Measurements from ENCODE around the gene LRRC15.

Gene LRRC15

DNA sequence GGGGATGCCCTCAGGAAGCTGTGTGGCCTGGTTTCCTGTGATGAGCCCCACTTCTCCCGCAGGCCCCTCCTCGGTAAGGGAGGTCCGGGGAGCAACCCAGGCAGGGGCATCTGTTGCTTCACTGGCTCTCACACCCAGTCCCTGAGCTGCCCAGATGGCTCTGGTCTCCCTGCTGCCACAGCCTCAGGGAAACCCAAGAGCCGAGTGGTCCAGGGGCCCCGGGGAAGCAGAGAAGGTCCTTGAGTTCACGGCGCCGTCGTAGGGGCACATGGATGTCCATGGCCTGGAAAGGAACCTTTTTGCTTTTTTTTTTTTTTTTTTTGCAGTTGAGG is 13.3 kb upstream of the LRRC15 start:
- Histone ChIP-seq H3K9me2 (replicated peaks; ENCODE audit: control insufficient read depth, low read length) (no peaks in the 10 kb centered on the region), H3K4me2 (ENCODE audit: low read length) (no peak overlapping the region), H3K27me3 (ENCODE audit: control insufficient read depth, low read length) (no peaks in the 10 kb centered on the region), H3K4me1 (ENCODE audit: control insufficient read depth, low read length) (no peaks in the 10 kb centered on the region), H3K27ac (ENCODE audit: low read depth, low read length) (no peak overlapping the region), H3K79me2 (ENCODE audit: control insufficient read depth, low read length) (no peaks in the 10 kb centered on the region), H3K9me3 (ENCODE audit: control insufficient read depth, insufficient read depth, low read length) (no peaks in the 10 kb centered on the region), H3F3A (ENCODE audit: control insufficient read depth, insufficient read depth) (no peaks in the 10 kb centered on the region), H3K4me3 (ENCODE audit: low read length) (no peak overlapping the region), H4K20me1 (ENCODE audit: control insufficient read depth, insufficient read depth, low read depth, low read length) (no peaks in the 10 kb centered on the region), H3K36me3 (ENCODE audit: control insufficient read depth, low read length) (no peaks in the 10 kb centered on the region)
- TF ChIP-seq, protein P1, sequence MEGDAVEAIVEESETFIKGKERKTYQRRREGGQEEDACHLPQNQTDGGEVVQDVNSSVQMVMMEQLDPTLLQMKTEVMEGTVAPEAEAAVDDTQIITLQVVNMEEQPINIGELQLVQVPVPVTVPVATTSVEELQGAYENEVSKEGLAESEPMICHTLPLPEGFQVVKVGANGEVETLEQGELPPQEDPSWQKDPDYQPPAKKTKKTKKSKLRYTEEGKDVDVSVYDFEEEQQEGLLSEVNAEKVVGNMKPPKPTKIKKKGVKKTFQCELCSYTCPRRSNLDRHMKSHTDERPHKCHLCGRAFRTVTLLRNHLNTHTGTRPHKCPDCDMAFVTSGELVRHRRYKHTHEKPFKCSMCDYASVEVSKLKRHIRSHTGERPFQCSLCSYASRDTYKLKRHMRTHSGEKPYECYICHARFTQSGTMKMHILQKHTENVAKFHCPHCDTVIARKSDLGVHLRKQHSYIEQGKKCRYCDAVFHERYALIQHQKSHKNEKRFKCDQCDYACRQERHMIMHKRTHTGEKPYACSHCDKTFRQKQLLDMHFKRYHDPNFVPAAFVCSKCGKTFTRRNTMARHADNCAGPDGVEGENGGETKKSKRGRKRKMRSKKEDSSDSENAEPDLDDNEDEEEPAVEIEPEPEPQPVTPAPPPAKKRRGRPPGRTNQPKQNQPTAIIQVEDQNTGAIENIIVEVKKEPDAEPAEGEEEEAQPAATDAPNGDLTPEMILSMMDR (IDR thresholded peaks at IDR 0.05; ENCODE audit: low read depth, low read length, poor library complexity, severe bottlenecking), result no peak
- TF ChIP-seq EZH2phosphoT487 (IDR thresholded peaks at IDR 0.05; ENCODE audit: borderline replicate concordance, low read length), result no peak

DNA sequence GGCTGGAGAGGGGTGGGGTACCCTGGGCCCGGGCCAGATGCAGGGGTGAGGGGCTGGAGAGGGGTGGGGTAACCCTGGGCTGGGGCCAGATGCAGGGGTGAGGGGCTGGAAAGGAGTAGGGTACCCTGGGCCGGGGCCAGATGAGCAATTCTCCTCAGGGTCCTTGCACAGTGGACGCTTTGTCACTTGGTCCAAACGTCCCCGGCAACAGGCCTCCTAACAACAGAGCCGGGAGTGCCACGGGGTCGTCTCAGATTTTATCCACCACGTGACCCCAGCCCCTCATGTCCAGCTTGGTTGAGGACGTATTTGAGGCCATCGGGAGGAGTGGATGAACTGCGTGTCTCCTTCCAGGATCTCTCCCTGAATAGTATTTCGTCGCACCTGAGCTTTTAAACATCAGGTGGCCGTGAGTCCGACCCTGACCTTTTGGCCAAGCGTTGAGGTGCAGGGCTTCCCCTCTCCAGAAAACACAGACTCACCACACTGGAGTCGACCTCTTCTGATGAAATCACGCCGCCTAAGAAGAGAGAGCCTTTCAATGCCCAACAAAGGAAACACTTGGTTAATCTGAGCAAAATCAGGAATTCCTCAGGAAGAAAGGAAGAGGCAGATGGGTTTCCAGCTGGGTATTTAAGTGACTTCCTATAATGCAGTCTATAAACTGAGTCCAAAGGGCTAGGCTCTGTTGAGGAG is 12.8 kb upstream of the LRRC15 start:
- H3K79me2 ChIP-seq (ENCODE audit: control insufficient read depth, low read length), result no peaks in the 10 kb centered on the region
- no peak overlapping the region for H3K27ac ChIP-seq (ENCODE audit: low read depth, low read length)
- no peaks in the 10 kb centered on the region for H3K27me3 ChIP-seq (ENCODE audit: control insufficient read depth, low read length)
- H3K4me1 ChIP-seq (ENCODE audit: control insufficient read depth, low read length), result no peaks in the 10 kb centered on the region
- H3K4me3 ChIP-seq (ENCODE audit: low read length), result no peak overlapping the region
- H3F3A ChIP-seq (ENCODE audit: control insufficient read depth, insufficient read depth), result no peaks in the 10 kb centered on the region
- no peaks in the 10 kb centered on the region for H3K9me2 ChIP-seq (replicated peaks; ENCODE audit: control insufficient read depth, low read length)
- H3K9me3 ChIP-seq (ENCODE audit: control insufficient read depth, insufficient read depth, low read length), result no peaks in the 10 kb centered on the region
- no peaks in the 10 kb centered on the region for H4K20me1 ChIP-seq (ENCODE audit: control insufficient read depth, insufficient read depth, low read depth, low read length)
- no peak overlapping the region for H3K4me2 ChIP-seq (ENCODE audit: low read length)
- no peak for TF ChIP-seq EZH2phosphoT487 (IDR thresholded peaks at IDR 0.05; ENCODE audit: borderline replicate concordance, low read length)
- TF ChIP-seq, protein P1 (IDR thresholded peaks at IDR 0.05; ENCODE audit: low read depth, low read length, poor library complexity, severe bottlenecking), result no peak
- no peaks in the 10 kb centered on the region for H3K36me3 ChIP-seq (ENCODE audit: control insufficient read depth, low read length)

DNA sequence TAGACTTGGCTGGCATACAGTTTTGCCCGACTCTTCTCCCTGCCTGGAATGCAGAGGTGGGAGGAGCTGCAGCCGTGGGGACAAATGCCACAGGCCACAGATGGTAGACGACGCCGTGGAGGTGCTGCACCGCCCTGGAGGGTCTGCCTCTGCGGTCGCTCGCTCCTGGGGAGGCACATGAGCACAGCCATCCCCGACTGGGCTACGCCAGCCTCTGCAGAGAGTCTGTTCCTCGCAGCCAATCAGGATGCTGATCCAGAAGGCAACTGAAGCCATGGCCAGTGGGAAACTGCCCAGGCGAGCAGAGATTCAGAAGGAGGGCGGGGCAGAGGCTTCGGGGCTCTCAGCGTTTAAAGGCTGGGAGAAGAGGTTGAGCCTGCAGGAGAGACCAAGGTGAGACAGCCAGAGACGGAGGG is 11.9 kb upstream of the LRRC15 start:
- H3K36me3 ChIP-seq (ENCODE audit: control insufficient read depth, low read length), result no peaks in the 10 kb centered on the region
- no peaks in the 10 kb centered on the region for H3K9me3 ChIP-seq (ENCODE audit: control insufficient read depth, insufficient read depth, low read length)

More for the DNA sequence above, 11.9 kb upstream of the LRRC15 start:
- Histone ChIP-seq H3K4me3 (ENCODE audit: low read length) (no peak overlapping the region), H3F3A (ENCODE audit: control insufficient read depth, insufficient read depth) (no peaks in the 10 kb centered on the region), H3K27ac (ENCODE audit: low read depth, low read length) (no peak overlapping the region), H4K20me1 (ENCODE audit: control insufficient read depth, insufficient read depth, low read depth, low read length) (no peaks in the 10 kb centered on the region), H3K27me3 (ENCODE audit: control insufficient read depth, low read length) (no peaks in the 10 kb centered on the region), H3K9me2 (replicated peaks; ENCODE audit: control insufficient read depth, low read length) (no peaks in the 10 kb centered on the region), H3K79me2 (ENCODE audit: control insufficient read depth, low read length) (no peaks in the 10 kb centered on the region), H3K4me2 (ENCODE audit: low read length) (no peak overlapping the region), H3K4me1 (ENCODE audit: control insufficient read depth, low read length) (no peaks in the 10 kb centered on the region)
- no peak for TF ChIP-seq EZH2phosphoT487 (IDR thresholded peaks at IDR 0.05; ENCODE audit: borderline replicate concordance, low read length)
- TF ChIP-seq, protein P1 (IDR thresholded peaks at IDR 0.05; ENCODE audit: low read depth, low read length, poor library complexity, severe bottlenecking), result no peak

All from DOHH2 (cell line).